Astrocyte (in vitro differentiated cells and primary cell): ENCODE results near the gene RAB40B.

Experiments used
- CTCF ChIP-seq: IDR thresholded peaks from 2 replicates; pipeline ENCODE4 v1.5.1; 2011; ENCODE audit warnings: low read depth, mild to moderate bottlenecking, inconsistent platforms, low read length, moderate library complexity; ENCODE audit not compliant: insufficient read depth
- EZH2 ChIP-seq: IDR thresholded peaks from 2 replicates; pipeline ENCODE4 v1.6.1; 2012; ENCODE audit warnings: mild to moderate bottlenecking, low read length, inconsistent platforms; ENCODE audit not compliant: insufficient read depth

DNA sequence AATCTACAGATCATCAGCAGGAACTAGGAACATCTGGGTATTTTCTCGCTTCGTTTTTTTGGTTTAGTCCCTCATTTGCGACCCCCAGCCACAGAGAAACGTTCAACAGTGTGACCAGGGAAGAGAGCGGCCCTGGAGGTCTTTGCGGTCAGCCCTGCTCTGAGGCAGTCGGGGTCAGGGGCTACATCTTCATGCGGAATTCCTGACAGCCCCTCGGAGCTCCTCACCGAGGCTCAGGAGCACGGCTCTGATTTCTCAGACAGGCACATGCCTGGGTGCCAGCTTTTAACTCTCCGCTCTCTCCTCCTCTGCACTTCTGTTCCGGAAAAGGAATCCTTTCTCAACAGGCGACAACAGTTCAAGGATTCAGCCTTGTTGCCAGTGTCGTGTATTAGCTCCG is 42.2 kb downstream of the RAB40B start:
- TF ChIP-seq CTCF (no peak), EZH2 (no peak)
